ENCODE results near the gene PKP3. TPM values are rescaled to one million over a fixed set of nuclear protein-coding genes. Genes with fewer than 3 reads are reported as not detected.

The PKP3 gene
- total RNA-seq, 4 donors from 2014 or later, result 0.55 to 1.3 TPM; not detected in 2

GRCh38 chr11:368414-369335 lies 25.3 kb upstream of the PKP3 start:
- Histone ChIP-seq H3K4me1 (peaks cover 0 to 4% of the 10 kb centered on the region in 2 donors), H3K9me3 (no peaks in the 10 kb centered on the region), H3K4me3 (no peak overlapping the region), H3K36me3 (no peaks in the 10 kb centered on the region), H3K27me3 (peaks cover 44 to 57% (median 46%) of the 10 kb centered on the region in 3 donors), H3K27ac (no peak overlapping the region)
- in situ Hi-C loops (cut with MboI; ENCODE audit: low sequenced_read_pairs in 4 of 4) (no loop called here), intact Hi-C loops (cut with DNase I; ENCODE audit: low total_unique reads) (no loop called here)
- TF ChIP-seq CTCF (IDR thresholded peaks at IDR 0.05 in 4 of 5, conservative IDR thresholded peaks at IDR 0.05 in 1 of 5), result no peak
- TF ChIP-seq POLR2A (IDR thresholded peaks at IDR 0.05), result no peak
- DNase-seq, result no peak
- no peak for ATAC-seq

GRCh38 chr11:369336-370018 lies 24.5 kb upstream of the PKP3 start, which contains the start of gene B4GALNT4:
TSS of gene B4GALNT4 (plus strand) at chr11:369499. CDS start at chr11:369804, 305 bp downstream.
- no peak within 1 kb of the TSS for H3K27ac ChIP-seq
- H3K36me3 ChIP-seq, result no peaks in the 10 kb centered on the region
- in situ Hi-C loops (cut with MboI; ENCODE audit: low sequenced_read_pairs in 4 of 4) (no loop called here), intact Hi-C loops (cut with DNase I; ENCODE audit: low total_unique reads) (no loop called here)
- no peak for TF ChIP-seq CTCF (IDR thresholded peaks at IDR 0.05 in 4 of 5, conservative IDR thresholded peaks at IDR 0.05 in 1 of 5)
- TF ChIP-seq POLR2A (IDR thresholded peaks at IDR 0.05), result no peak
- H3K27me3 ChIP-seq, result peaks cover 39 to 52% (median 42%) of the 10 kb centered on the region in 3 donors
- DNase-seq, result no peak
- no peak for ATAC-seq
- H3K4me1 ChIP-seq, result peaks cover 0 to 4% of the 10 kb centered on the region in 2 donors
- no peak within 1 kb of the TSS for H3K4me3 ChIP-seq
- H3K9me3 ChIP-seq, result no peaks in the 10 kb centered on the region

- Histone ChIP-seq H3K4me1 (peaks cover 0 to 4% of the 10 kb centered on the region in 2 donors), H3K27ac (no peak overlapping the region), H3K9me3 (no peaks in the 10 kb centered on the region), H3K36me3 (no peaks in the 10 kb centered on the region), H3K27me3 (peaks cover 34 to 45% (median 34%) of the 10 kb centered on the region in 3 donors), H3K4me3 (no peak overlapping the region)
- no peak for DNase-seq
- in situ Hi-C loops (cut with MboI; ENCODE audit: low sequenced_read_pairs in 4 of 4) (no loop called here), intact Hi-C loops (cut with DNase I; ENCODE audit: low total_unique reads) (no loop called here)
- no peak for TF ChIP-seq CTCF (IDR thresholded peaks at IDR 0.05 in 4 of 5, conservative IDR thresholded peaks at IDR 0.05 in 1 of 5)
- no peak for ATAC-seq
Observed at GRCh38 chr11:370070-370941, 23.7 kb upstream of the PKP3 start.

GRCh38 chr11:371051-371450 lies 23.0 kb upstream of the PKP3 start:
- H3K9me3 ChIP-seq, result no peaks in the 10 kb centered on the region
- TF ChIP-seq POLR2A (IDR thresholded peaks at IDR 0.05) (no peak), CTCF (IDR thresholded peaks at IDR 0.05 in 4 of 5, conservative IDR thresholded peaks at IDR 0.05 in 1 of 5) (no peak)
- in situ Hi-C loops (cut with MboI; ENCODE audit: low sequenced_read_pairs in 4 of 4), result no loop called here
- H3K4me3 ChIP-seq, result no peak overlapping the region
- intact Hi-C loops (cut with DNase I; ENCODE audit: low total_unique reads), result no loop called here
- no peak for DNase-seq
- no peak overlapping the region for H3K27ac ChIP-seq
- peaks cover 0 to 4% of the 10 kb centered on the region in 2 donors for H3K4me1 ChIP-seq
- no peak for ATAC-seq
- peaks cover 30 to 39% (median 30%) of the 10 kb centered on the region in 3 donors for H3K27me3 ChIP-seq
- H3K36me3 ChIP-seq, result no peaks in the 10 kb centered on the region
